NCI-H1930 (cell line): ENCODE data around the gene PPHLN1.

Experiments
- DNase-seq, 2 experiments: peaks; one replicate each; lab custom pipeline; 2025; lab: John Stamatoyannopoulos, UW

The PPHLN1 gene

DNA sequence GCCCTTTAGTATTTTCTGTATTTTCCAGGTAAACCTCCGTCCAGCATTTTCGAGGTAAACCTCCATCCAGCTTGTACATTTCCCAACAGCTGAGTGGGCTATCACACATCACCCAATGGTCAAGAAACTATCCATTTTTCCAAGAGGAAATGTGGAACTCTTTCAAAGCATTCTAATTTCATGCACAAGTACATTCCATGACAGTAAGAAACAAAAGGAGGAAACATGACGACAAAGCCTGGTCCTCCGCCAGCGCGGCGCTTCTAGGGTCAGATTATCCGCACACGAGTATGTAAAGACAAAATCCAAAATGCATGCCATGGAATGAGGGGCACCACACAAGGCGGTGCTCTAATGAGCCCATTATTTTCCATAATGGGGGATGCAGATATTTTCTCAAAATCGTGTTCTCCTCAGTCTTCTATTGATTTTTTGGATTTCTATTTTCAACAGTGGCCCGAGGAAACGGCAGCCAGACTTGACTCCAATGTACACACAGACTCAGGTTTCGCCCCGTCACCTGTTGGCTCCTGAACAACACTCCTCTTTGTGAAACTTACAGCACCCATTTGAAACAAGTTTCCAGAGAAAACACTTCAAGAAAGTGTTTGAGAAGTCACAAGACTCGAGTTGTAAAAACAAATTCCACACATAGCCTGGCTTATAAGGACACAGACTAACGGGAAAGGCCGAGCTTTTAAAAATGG lies 156.2 kb downstream of the PPHLN1 start:
- DNase-seq: no peak

DNA sequence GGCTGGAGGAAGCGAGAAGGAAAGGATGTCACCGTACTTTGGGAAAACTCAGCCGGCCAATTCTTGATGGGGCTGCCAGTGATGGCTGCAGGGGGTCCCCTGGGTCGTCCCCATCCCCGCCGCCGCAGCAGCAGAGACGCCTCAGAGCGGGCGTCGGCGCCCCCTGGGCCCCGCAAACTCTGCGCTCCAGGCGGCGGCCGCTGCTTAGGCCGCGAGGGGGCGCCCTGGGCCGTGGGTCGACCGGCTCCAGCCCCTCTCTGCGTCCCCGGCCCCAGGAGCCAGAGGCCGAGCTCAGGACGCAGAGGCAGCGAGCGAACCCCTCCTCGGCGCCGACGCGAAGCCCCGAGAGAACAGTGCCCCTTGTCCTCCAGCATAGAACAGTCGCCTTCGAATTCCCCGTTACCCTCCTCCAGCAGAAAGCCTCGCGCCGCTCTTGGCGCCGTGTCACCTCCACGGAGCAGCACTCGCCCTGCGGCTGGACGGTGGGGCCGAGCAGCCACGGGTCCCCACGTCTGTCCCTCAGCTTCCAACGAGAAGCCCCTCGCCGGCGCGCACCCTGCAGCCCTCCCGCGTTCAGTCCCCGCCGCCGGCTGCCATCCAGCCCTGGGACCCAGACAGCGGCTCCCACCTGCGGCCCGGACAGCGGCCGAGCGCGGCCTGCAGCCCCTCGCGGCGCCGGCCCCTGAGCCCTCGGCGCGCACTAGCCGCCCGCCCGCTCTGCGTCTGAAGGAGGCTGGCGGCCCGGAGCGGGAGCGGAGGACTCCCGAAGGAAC lies 157.0 kb downstream of the PPHLN1 start:
- peak; percentile 88 to 95 for DNase-seq

DNA sequence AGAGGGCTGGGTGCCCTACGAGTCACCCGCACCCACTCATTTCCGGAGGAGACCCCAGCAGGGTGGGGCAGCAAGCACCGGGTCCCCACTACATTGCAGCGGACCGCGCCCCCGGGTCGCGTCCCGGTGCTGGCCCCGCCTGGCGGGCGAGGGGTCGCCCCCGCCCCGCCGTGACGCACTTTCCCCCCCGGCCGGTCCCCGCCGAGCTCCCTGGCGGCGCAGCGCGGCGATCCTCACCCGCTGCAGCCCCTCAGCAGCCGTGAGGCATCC lies 157.5 kb downstream of the PPHLN1 start:
- peak in 1 of 2 experiments; percentile 78 for DNase-seq

DNA sequence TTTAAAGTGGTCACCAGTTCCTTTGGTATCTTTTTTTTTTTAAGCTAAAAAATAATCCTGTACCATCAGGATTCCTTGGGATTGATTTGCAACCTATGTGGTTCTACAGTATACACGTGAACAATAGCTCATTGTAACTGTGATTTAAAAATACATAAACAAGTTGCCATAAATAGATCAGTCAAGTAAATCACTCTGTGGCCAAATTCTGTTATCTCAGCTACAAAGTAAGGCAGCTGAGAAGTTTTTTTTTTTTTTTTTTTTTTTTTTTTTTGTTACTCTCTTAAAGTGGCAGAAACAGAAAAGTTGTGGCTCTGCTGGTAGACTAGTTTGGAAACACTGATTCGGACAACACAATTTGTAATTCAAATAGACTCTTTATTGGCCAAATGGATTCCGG lies 159.0 kb downstream of the PPHLN1 start:
- DNase-seq: no peak

DNA sequence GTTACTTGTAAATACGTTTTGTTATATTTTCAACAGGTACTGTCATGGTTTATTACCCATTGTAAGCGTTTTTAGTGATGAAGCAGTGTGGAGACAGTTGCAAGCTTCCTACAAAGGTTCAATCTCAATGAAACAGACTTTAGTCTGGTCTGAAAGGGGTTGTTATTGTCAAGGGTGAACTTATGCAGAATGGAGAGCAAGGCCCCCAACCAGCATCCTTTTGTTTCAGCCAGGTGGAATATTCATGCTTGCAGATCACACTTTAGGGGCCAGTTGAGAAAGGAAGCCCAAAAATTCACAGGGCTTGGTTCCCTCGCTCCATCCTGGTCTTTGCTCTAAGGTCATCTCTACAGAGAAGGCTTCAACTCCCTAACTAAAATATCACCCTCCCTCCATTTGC lies 159.9 kb downstream of the PPHLN1 start:
- DNase-seq: no peak

DNA sequence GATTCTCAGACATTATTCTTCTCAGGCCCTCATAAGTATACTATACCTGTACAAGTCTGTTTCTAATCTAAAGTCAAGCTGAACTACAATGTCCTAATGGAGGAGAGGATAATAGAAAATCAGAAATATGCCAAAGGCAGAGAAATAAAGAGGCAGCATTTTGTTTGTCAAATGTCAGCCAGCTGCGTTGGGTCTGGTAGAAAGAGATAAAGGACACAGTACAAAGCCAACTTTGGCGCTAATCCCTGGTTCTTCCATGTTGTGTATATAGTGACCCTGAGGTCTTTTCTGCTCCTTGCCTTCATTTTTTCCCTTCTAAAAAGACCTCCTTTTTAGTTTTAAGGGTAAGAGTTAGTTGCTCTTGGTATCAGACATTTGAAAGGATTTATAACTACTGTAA lies 160.4 kb downstream of the PPHLN1 start:
- DNase-seq: no peak

DNA sequence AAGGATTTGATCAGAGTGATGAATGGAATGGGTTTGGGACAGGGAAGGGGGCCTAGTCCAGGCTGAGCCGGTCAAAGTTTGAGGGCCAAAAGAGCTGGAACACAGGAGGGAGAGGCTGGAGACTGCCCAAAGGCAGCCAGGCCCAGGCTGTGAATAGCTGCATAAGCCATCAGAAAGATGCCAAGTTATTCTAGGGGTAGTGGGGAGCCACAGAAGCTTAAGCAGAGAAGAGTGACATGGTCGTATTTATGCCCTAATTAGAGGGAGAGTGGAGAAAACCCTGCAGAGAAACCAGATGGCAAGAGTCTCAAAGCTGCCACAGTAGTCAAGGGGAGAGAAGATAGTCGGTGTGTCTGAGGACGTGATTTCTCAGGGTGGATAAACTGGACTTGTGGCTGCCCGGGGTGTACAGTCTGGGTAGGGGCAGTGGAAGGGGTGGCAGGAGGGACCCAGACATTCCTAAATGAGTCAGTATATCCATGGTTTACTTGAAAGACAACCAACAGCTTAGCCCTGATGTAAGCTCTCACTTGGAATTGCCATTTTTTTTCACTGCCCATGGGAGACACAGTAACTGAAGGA lies 164.4 kb downstream of the PPHLN1 start:
- DNase-seq: no peak
